Purkinje cell (primary cell): Measurements from ENCODE around the gene GNB1L. TPM values are rescaled to one million over a fixed set of nuclear protein-coding genes. Genes with fewer than 3 reads are reported as not detected.

ENCODE experiments used
- polyA plus RNA-seq: library from polyadenylated mRNA; unstranded; fragments of >200 nt; fragmentation: Nextera tagmentation; gene quantifications from 2 replicates; pipeline ENCODE4 v1.2.1, GENCODE V29; 2014

GNB1L gene
- 1.7 and 2.0 TPM in 2 replicates for polyA plus RNA-seq

GRCh38 chr22:19854778-19855503 is at the start of gene GNB1L, which contains the start of gene RTL10:
GNB1L (minus strand) TSS chr22:19854874; CDS start chr22:19821355, 33,519 bp downstream.
RTL10 (minus strand) TSS chr22:19854874; CDS start chr22:19852261, 2,613 bp downstream.

GRCh38 chr22:19760058-19760950 is 94.4 kb downstream of the GNB1L start, which contains the start of gene TBX1:
TBX1 (plus strand) TSS chr22:19760778; CDS start chr22:19760844, 66 bp downstream.

Other genes with a start within 250 kb of the GNB1L start
- 10.5 and 13.8 TPM in 2 replicates for gene SEPTIN5, start 140.4 kb downstream of the GNB1L start, polyA plus RNA-seq
- 2.4 and 2.9 TPM in 2 replicates for gene GP1BB, start 131.3 kb downstream of the GNB1L start, polyA plus RNA-seq
- not detected in 2 replicates for gene TBX1, start 94.1 kb downstream of the GNB1L start, polyA plus RNA-seq
- 2.3 and 2.5 TPM in 2 replicates for gene RTL10, start within 50 bp of the GNB1L start, polyA plus RNA-seq
- gene COMT, start 86.9 kb upstream of the GNB1L start, polyA plus RNA-seq = 20.3 and 38.5 TPM in 2 replicates
- 0.83 and 1.7 TPM in 2 replicates for gene TXNRD2, start 86.9 kb upstream of the GNB1L start, polyA plus RNA-seq
- 0.25 and 0.89 TPM in 2 replicates for gene ARVCF, start 161.9 kb upstream of the GNB1L start, polyA plus RNA-seq
- 5.4 and 9.0 TPM in 2 replicates for gene TANGO2, start 166.2 kb upstream of the GNB1L start, polyA plus RNA-seq
- 2.0 and 4.5 TPM in 2 replicates for gene DGCR8, start 225.4 kb upstream of the GNB1L start, polyA plus RNA-seq